Esophagus (tissue), 2 donors: ENCODE results near the gene MMEL1. TPM values are rescaled to one million over a fixed set of nuclear protein-coding genes. Genes with fewer than 3 reads are reported as not detected.

ENCODE experiments used
- polyA plus RNA-seq, 2 donors: library from polyadenylated mRNA; stranded (reverse); fragments of 200-250 nt; gene quantifications; one replicate each; pipeline ENCODE4 v1.2.3, GENCODE V29; 2013
- donor health status: healthy with polysubstance abuse.
- donor health status: Bipolar disorder and iron deficiency.

The MMEL1 gene
- polyA plus RNA-seq, 2 donors, result 3.4 to 11.6 TPM

Other genes with a start within 250 kb of the MMEL1 start
- 1 to 10 TPM; 3.0 to 5.8 TPM for gene MORN1, start 241.5 kb downstream of the MMEL1 start, polyA plus RNA-seq
- 100 to 1,000 TPM in 1 of 2 donors, 10 to 100 TPM in 1; 85.8 to 116 TPM for gene RER1, start 241.2 kb downstream of the MMEL1 start, polyA plus RNA-seq
- 10 to 100 TPM; 19.7 to 21.1 TPM for gene PEX10, start 220.5 kb downstream of the MMEL1 start, polyA plus RNA-seq
- gene PLCH2, start 156.7 kb downstream of the MMEL1 start, polyA plus RNA-seq, result 10 to 100 TPM; 19.2 to 88.7 TPM
- 10 to 100 TPM; 10.1 to 15.4 TPM for gene PANK4, start 106.4 kb downstream of the MMEL1 start, polyA plus RNA-seq
- gene HES5, start 102.8 kb downstream of the MMEL1 start, polyA plus RNA-seq, result 1 to 10 TPM in 1 of 2 donors, under 1 TPM in 1; 0.71 to 1.5 TPM
- gene TNFRSF14, start 76.6 kb downstream of the MMEL1 start, polyA plus RNA-seq, result 10 to 100 TPM; 34.1 to 57.5 TPM
- 10 to 100 TPM; 12.2 to 16.3 TPM for gene PRXL2B, start 46.2 kb downstream of the MMEL1 start, polyA plus RNA-seq
- gene TTC34, start 168.7 kb upstream of the MMEL1 start, polyA plus RNA-seq, result under 1 TPM; 0.02 to 0.20 TPM